ENCODE results near the gene KCNV2.

Gene KCNV2

DNA sequence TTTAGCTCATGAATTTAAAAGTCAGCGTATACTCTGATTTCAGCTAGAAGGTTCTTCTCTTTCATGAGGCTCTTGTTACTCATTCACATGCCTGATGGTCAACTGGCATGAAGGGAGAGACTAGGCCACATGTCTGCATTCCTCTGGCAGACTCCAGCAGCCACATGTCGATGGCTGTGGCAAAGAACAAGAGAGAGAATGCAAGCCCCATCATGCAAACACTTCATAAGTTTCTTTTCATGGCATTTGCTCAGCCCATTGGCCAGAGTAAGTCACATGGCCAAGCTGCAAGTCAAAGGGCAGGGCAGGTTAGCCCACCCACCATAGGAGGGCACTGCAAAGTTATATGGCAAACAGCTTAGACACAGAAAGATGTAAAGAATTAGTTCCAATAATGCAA lies 5.4 kb downstream of the KCNV2 start:
- DNase-seq, result no peak

DNA sequence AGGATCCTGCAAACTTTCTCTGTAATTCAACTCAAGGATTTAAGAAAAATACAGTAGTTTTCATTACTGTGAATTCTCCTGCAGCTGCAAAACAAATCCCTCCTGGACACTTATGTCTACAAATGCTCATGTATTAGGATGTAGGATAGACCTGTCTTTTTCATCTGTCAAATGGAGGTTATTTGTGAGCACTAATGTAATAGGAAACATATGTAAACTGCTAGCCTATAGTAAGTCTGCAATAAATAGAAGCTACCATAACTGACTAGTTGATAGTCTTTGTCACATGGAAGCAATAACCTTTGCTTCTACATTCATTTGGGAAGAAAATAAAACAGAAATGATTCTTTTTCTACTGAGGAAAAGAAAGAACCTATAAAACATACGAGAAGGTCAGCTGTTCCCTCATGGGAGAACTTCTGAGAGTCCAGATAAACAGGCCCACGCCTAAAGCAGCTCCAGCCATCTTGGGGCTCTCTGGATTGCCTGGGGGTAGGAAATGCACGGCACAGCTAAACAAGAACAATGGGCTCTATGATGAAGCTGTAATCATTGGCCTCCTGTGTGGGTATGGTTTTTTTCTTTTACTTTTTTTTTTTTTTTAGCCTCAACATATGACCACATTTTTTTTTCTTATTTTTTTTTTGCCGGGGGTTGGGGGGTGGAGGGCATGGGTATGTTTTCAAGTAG lies 6.2 kb downstream of the KCNV2 start:
- DNase-seq, result no peak

DNA sequence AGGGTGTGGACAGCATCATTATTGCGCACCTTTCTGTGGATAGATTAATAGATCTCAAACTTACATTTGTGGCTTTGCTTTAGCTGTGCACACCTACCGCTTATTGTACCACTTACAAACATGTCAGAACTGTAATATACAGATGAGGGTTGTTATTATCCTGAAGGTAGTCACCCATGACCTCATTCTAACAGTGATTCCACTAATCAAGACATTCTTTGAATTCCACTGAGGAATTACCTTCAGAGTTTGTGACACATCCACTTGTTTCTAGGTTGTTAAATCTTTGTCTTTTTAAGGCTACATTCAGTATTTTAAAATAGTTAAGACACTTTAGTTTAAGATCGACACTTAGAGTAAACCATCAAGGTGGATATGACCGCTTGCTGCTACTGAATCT lies 7.8 kb downstream of the KCNV2 start:
- DNase-seq, result no peak

DNA sequence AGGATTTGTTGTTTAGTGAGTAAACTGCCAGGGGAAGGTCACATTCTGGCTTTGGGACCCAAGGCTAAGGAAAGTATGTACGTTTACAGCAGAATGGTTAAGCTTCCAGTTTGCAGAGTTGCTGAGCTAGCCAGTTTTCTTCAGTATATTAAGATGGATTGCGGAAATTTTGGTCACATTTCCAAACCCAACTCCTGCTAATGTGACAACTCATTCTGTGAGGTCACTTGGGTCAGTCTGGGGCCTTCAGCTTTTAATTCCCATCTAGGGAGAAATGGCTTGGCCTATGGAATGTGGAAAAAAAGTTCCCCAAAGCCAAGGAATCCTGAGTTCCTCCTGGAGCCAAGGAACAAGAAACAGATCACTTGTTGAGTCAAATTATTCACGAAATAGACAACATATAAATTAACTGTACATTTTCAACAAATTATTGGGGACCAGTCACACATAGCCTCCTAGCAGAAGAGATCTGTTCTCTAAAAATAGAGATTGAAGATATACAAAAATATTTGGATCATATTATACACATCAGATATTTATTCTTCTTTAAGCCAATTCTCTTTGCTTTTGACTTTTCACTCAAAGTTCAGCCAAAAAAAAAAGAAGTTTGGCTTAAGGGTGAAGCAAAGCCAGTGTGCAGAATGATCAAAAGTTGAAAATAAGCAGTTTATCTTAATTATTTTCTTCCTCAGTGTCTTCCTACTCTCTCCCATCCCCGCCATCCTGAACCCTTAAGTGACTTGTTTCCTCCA lies 8.8 kb downstream of the KCNV2 start:
- DNase-seq, result no peak

DNA sequence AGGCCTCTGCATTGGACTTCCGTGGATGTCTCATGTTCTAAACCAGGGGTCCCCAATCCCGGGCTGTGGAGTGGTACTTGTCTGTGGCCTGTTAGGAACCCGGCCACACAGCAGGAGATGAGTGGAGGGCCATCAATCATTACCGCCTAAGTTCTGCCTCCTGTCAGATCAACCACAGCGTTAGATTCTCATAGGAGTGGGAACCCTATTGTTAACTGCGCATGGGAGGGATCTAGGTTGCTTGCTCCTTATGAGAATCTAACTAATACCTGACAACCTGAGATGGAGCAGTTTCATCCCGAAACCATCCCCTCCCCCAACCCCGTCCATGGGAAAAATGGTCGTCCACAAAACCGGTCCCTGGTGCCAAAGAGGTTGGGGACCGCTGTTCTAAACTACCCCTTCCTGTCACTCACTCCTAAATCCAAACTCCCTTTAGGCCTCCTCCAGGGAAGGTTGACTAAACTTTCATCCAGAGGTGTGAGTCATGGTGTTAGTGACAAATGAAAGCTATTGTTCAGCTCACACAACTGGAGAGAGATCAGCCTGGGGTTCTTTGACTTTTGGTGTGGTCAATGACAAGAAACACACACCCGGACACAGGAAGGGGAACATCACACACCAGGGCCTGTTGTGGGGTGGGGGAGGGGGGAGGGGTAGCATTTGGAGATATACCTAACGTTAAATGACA lies 9.5 kb downstream of the KCNV2 start:
- no peak for DNase-seq

DNA sequence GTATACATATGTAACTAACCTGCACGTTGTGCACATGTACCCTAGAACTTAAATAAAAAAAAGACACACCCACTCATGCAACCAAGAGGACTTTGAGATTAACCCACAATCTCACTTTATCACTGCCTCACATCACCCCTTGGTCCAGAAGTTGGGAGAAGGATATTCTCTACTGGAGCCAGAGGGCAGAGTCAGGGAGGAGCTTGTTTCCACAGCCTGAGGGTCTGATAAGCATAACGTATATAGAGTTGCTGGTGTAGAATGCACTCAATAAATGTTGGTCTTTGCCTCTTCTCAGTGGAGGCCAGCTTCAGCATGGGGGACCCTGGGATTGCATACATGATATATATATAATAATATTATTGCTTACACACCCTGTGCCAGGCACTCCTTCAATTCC lies 10.1 kb downstream of the KCNV2 start:
- no peak for DNase-seq

DNA sequence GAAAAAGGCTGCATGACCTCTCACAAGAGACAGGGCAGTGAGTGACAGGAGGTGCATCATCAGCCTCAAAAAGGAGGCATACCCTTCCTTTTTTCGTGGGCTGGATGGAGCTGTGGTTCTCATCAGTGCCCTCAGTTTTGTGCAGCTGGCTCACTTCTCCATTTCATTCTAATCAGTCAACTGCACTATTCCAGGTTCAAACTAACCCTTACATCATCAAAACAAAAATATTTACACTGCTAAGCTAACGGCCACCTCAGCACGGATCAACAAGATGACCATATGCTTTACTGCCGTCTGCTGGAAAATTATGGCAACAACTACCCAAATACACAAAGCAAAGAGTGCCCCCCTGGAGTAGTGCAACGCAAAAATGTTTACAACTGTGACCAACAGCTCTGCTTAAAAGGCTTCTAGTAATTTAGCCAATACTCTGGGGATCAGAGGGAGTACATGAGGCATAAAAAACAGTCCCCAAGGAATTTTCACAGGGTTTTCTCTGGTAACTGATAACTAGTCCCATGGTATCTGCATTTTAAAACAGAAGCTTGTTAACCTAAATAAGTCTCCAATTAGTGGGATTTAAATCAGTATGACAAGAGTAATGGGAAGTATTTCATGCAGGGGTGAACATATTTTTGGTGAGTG lies 10.8 kb downstream of the KCNV2 start:
- DNase-seq, result peak; percentile 47

DNA sequence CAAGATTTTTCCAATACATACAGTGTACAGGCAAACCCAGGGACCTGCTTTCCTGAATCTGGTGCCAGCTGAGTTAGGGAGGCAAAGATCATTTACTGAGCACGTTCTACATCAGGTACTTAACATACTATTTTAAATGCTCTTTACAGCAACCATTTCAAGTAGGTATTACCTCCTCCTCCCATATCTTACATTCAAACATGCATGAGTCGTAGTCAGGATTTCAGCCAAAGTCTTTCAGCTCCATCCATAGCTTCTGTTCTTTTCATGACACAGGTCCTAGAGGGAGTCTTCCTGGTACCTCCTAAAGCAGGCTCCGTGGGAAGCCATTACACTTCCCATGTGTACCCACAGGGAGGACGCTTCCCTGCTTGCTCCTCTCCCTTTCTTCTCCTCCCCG lies 11.7 kb downstream of the KCNV2 start:
- DNase-seq, result no peak

DNA sequence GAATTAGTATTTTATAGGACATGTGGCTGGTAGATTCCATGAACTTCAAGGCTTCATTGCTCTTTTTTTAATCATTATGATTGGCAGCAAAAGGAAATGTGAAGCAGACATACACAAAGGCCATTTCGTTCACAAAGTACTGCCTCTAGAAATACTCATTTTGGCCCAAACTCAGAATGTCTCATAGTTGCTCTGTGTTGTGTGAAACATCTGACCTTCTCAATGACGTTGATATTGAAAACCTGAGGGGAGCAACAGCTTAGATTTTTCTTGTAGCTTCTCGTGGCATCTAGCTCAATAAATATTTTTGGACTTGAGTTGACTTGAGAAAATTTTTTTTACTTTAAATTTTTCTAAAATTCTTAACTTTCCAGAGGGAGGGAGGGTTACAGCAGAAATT lies 12.4 kb downstream of the KCNV2 start:
- DNase-seq, result no peak

DNA sequence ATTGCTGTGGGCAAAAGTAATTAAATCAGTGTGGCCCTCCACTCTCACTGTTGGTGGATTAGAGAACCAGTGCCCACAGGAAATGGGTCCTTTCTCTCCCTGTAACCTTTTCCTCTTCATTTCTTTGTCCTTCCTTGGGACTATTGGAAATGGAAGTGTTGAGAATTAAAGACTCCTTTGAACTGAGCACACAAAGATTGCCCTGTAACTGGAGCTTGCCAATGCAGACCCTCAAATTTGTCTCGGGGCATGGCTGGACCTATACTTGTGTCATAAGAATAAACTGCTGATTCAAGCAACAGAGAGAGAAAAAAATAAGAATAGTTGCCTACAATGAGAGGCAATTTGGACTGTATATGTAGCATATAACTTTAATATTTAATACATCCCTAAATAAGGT lies 13.7 kb downstream of the KCNV2 start:
- DNase-seq, result no peak

DNA sequence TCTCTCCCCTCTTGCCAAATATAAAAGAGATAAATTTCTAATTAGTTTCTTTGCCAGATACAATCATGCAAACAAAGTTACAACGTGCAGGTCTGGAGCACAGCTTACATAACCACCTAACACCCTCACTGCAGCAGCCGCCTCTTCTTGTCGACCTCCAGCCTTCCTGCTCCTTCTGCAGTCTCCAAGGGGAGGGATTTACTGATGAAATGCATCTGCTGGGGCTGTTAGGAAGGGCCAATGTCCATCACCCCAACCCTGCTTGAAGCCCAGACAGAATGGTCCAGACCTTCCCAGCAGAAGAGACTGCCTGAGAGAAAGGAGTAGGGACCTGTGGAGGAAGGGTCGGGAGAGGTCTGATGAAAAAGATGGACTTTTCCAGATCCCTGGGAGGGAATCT lies 15.2 kb downstream of the KCNV2 start:
- DNase-seq, result no peak

DNA sequence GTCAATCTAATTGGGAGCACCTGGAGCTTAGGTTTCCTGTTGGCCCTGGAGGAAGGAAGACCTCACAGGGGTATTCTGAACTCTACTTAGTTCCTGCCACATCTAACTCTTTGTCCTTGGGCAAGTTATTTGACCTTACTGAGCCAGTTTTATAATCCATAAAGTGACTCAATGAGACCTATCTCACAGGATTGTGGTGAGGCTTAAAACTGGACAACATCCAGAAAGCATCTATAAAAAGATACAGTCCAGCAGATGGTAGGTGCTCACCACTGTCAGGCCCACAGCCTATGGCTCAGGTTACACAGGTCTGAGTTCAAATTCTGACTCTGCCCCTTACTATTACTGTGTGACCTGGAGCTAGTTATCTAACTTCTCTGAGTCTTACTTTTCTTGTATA lies 23.3 kb downstream of the KCNV2 start:
- no peak for DNase-seq

DNA sequence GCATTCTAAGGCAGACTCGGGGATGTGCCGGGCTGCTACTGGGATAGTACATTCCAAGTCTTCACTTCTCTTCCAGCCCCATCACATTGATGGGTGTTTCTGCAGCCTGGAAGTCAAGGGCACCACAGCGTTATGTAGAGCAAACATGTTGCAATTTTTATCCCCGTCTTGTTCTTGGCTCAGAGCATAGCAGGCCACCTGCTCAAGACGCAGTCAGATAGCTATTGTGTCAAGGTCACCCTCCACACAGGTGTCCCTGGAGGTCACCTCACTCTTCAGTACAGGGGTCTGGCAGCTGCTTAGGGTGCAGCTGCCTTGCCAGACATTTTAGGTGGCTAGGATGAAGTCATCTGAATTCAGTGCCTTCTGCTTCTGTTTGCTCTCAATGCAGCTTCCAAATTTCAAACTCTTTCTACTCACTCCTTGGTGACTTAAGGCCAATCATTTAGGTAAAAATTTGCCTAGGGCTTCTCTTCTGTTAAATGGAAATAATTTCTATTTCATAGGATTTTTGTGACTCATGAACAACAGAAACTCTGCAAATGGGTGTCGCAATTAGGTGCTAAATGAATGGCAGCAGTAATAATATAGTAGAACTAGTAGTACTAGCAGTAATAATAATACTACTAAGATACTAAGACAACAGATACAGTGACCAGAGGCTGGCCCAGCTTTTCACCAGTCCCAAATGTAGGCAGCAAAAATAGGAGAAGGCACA lies 24.3 kb downstream of the KCNV2 start:
- no peak for DNase-seq

DNA sequence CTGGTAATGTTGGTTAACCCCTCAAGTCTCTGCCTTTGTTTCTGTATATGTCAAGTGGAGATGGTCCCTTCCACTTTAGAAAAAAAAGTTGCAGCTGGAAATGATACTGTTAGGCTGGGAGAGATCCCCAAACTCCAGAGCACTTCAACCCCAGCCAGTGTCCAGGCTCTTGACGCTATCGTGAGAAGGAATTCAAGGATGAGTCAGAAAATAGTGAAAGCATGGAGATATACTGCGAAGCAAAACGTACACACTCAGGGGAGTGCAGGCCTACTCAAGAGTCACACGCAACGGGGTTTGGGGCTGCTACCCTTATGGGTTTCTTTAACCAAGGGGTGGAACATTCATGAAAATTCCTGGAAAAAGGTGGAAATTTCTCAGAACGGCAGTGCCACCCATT lies 24.9 kb downstream of the KCNV2 start:
- no peak for DNase-seq

DNA sequence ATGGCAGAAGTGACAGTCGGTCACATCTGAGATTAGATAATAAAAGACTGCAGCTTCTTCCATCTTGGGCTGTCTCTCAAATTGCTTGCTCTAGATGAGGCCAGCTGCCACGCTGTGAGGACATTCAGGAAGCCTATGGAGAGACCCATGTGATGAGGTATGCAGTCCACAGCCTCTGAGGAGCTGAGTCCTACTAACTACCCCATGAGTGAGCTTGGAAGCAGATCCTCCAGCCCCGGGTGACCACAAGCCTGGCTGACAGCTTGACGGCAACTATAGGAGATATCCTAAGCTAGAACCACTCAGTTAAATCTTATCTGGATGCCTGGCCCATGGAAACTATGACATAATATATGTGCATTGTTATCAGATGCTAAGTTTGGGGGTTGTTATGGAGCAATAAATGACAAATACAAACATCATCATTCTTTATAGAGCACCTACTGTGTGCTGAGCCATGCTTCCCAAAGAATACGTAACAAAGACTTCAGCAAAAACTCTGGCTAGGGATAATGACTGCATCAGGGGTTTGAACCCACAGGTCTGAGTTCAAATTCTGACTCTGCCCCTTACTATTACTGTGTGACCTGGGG lies 26.7 kb downstream of the KCNV2 start:
- no peak for DNase-seq

DNA sequence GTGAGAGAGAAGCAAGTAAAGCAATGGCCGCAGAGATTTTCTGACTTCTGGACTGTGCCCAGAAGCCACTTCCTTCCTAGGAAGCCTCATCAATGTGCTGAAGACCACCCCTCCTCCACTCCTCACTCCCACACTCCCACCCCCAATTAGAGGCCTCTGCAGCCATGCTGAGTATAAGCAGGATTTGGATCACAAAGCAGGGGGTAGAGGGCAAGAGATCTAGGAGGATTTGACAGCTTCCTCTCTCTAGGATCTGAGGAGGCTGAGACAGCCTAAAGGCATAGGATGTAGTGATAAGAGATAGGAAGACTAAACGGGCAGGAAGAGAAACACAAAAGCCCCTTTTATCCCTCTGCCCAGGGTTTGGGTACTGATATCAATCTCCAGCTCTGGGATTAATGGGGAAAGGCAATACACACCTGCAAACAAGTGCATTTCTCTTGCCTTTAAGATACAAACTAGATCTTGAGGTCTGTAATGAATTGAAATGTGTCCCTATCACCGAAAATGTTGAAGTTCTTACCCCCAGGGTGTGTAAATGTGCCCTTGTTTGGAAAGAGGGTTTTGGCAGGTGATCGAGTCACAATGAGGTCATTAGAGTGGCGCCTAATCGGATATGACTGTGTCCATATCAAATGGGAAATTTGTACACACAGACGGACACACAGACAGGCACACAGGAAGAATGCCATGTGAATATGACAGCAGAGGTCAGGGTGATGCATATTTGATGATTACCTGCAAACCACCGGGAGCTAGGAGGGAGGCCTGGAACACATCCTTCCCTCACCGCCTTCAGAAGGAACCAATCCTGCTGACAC lies 28.5 kb downstream of the KCNV2 start:
- DNase-seq, result no peak

DNA sequence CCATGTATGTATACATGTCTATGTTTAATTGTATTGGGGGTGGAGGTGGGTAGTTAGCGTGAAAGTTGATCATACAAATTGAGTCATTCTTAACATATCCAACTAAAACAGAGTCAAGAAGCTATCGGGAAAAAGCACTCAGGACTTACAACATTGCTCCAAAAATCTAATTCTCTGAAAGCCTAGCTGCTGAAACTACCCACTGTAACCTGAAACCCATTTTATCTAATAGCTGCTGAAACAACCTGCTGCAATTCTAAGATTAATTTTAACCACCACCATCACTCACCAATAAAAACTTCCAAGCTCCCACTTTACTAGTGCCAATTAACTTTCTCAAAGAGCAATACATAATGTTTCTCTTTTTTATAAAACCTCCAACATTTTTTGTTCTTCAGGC lies 32.2 kb downstream of the KCNV2 start:
- no peak for DNase-seq

DNA sequence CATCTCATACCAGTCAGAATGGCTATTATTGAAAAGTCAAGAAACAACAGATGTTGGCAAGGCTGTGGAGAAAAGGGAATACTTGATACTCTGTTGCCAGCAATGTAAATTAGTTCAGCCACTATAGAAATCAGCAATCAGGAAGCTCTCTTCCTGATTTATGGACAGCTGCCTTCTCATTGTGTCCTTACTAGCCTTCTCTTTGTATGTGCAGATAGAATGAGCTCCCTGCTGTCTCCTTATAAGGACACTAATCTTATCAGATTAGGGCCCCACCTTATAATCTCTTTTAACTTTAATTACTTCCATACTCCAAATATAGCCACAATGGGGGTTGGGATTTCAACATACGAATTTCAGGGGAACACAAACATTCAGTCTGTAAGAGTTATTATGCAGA lies 38.0 kb downstream of the KCNV2 start:
- no peak for DNase-seq

DNA sequence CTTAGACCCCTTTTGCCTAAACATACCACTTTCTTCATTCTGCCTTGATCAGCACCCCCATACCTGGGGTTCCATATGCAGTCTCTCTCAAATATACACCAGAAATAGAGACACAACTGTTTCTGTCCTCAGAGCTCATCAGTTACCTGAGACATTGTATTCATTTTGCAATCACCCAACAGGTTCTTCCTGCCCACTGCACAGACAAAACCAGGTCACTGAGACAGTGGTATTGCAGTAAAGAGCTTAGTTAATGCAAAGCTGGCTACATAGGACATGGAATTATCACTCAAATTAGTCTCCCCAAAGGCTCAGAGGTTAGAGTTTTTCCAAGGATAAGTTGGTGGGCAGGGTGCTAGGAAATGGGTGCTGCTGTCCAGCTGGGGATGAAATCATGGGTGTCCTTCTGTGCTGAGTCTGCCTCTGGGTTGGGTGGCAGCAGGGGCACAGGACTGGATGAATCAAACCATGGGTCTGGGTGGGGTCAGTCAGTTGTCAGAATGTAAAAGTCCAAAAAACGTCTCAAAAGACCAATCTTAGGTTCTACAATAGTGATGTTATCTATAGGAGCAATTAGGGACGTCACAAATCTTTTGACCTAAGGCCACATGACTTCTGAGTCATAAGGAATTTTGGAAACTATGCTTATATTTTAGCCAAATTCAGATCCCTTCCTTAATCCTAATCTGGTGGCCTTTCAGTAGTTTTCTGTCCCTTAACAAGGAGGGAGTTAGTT lies 41.0 kb downstream of the KCNV2 start:
- no peak for DNase-seq

DNA sequence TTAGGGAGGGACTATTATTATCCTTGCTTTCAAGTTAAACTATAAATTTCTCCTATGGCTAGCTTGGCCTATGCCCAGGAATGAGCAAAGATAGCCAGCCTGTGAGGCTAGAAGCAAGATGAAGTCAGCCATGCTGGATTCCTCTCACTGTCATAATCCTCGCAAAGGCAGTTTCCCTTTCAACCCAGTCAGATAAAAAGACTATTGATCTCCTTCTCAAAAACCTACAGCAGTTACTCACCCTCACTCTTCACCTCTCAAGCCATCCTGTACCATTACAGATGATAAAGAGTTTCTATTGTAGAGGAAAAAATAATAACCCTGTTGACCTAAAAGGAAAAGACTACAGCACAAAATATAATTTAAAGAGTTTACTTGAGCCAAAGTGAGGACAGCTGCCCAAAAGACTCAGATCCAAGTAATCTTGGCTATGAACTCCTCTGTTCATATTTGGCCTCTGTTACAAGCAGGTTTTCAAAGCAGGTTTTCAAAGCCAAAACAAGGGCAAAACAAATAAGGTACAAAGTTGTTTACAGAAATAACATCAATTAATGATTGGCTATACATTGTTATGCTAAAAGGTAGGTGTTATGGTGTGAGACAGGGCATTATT lies 41.7 kb downstream of the KCNV2 start:
- DNase-seq, result no peak

DNA sequence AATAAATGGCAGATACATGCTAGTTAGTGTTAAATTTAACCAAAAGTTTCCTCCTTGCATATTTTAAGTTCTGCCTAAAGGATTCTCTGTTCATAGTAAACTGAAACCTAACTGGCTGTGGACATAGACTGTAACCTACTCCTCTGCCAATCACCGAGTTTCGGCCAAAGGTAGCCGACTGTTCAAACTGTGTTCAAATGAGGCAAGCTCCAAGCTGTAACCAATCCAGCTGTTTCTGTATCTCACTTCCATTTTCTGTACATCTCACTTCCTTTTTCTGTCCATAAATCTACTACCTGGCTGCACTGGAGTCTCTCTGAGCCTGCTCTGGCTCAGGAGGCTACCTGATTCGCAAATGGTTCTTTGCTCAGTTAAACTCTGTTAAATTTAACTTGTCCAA lies 44.1 kb downstream of the KCNV2 start:
- DNase-seq, result no peak
